ENCODE measurements around the gene STK36. TPM values are rescaled to one million over a fixed set of nuclear protein-coding genes. Genes with fewer than 3 reads are reported as not detected.
A peak's percentile ranks its signal among the peaks of the same experiment; 100 is the strongest.

STK36 gene
- total and polyA plus RNA-seq, 10 of the 15 experiments (the other 5 are each of a cell fraction or from before 2014, with no cell fraction given), result 4.0 to 22.8 (median 16.7) TPM

GRCh38 chr2:218708086-218708485 lies 36.2 kb downstream of the STK36 start:
- Histone ChIP-seq H3K27me3 (replicated peaks in 1 of 2; ENCODE audit: control insufficient read depth in 2 of 2, insufficient read depth in 2 of 2, low read length in 1 of 2) (no peaks in the 10 kb centered on the region), H3K79me2 (ENCODE audit: control insufficient read depth, insufficient read depth, low read length) (peaks cover 20% of the 10 kb centered on the region), H3K9ac (ENCODE audit: control insufficient read depth, insufficient read depth, low read length) (no peak overlapping the region), H3K27ac (ENCODE audit: control insufficient read depth, insufficient read depth) (no peak overlapping the region), H3K4me3 (no peak overlapping the region), H2AFZ (ENCODE audit: control insufficient read depth, low read depth, low read length) (no peak overlapping the region), H3K4me1 (ENCODE audit: control insufficient read depth, insufficient read depth, low read length) (peaks cover 7% of the 10 kb centered on the region), H4K20me1 (ENCODE audit: control insufficient read depth, insufficient read depth) (no peaks in the 10 kb centered on the region), H3K4me2 (ENCODE audit: control insufficient read depth, insufficient read depth) (0 out of 2 replicates have a peak overlapping the region, but pooled peaks have one; percentile 2), H3K36me3 (ENCODE audit: control insufficient read depth in 2 of 2, insufficient read depth in 2 of 2, low read length in 1 of 2) (no peaks in the 10 kb centered on the region), H3K9me3 (replicated peaks; ENCODE audit: control insufficient read depth, insufficient read depth, low read length) (no peaks in the 10 kb centered on the region)
- ChIA-PET CTCF (interaction anchor here (0.7 to 1.5 kb wide), 6 partner anchors 22 to 669 kb away, joined by 3 to 8 read pairs (median 3); partner anchors contain the start of genes BCS1L and ZNF142), SMC1A (ENCODE audit: uncharacterized antibody, unreplicated experiment) (interaction anchor here (0.9 to 1.8 kb wide), 4 partner anchors 21 to 201 kb away, joined by 3 to 5 read pairs (median 4); partner anchors contain the start of genes RNF25 and STK36), RAD21 (ENCODE audit: unreplicated experiment) (interaction anchor here (1.0 kb wide), 1 partner anchor 190 kb away, joined by 6 read pairs; no protein-coding TSS in a partner anchor), POLR2A (interaction anchor here (0.7 kb wide), 1 partner anchor 490 kb away, joined by 4 read pairs; no protein-coding TSS in a partner anchor)
- ATAC-seq (peak; percentile 28), FAIRE-seq (peak; percentile 41), DNase-seq (ENCODE audit: low read depth, low spot score) (peak; percentile 64)
- in situ Hi-C loops (cut with MboI) (no loop called here), intact Hi-C loops (cut with micrococcal nuclease; ENCODE audit: unreplicated experiment) (no loop called here)
- 23% methylated on average over 4 of the region's 4 CpGs for WGBS (ENCODE audit: insufficient coverage, insufficient replicate concordance, low lambda C conversion rate, missing lambda C conversion rate)
- no TSS peak for BruUV-seq (replicated peaks)
- no peak for TF ChIP-seq BCLAF1 (IDR thresholded peaks at IDR 0.05)
- peak; percentile 27; the same call in 1 of the 2 replicates for TF ChIP-seq FOXM1 (IDR thresholded peaks at IDR 0.05; ENCODE audit: low read depth, low read length)
- peak; percentile 34; the same call in 1 of the 2 replicates for TF ChIP-seq MEF2A (IDR thresholded peaks at IDR 0.05; ENCODE audit: insufficient read depth, low read depth, low read length)
- peak; percentile 61 for TF ChIP-seq NFIC (IDR thresholded peaks at IDR 0.05; ENCODE audit: low read depth, low read length)
- 0 out of 2 replicates have a peak, but pooled peaks have one; percentile 18 for TF ChIP-seq CBFB (IDR thresholded peaks at IDR 0.05; ENCODE audit: low read depth)
- TF ChIP-seq BCL11A (IDR thresholded peaks at IDR 0.05; ENCODE audit: low read depth, low read length), result peak; percentile 18; the same call in 1 of the 2 replicates
- no peak for TF ChIP-seq SUZ12 (IDR thresholded peaks at IDR 0.05; ENCODE audit: unreplicated experiment)
- no peak for TF ChIP-seq POU2F2 (IDR thresholded peaks at IDR 0.05; ENCODE audit: borderline replicate concordance, low read depth, low read length)
- TF ChIP-seq MTA3 (IDR thresholded peaks at IDR 0.05; ENCODE audit: borderline replicate concordance, low read length), result peak; percentile 49; the same call in 1 of the 2 replicates
- TF ChIP-seq CBX5 (IDR thresholded peaks at IDR 0.05; ENCODE audit: low read depth), result peak; percentile 80; the same call in 1 of the 2 replicates
- TF ChIP-seq TARDBP (IDR thresholded peaks at IDR 0.05; ENCODE audit: borderline replicate concordance), result no peak
- no peak for TF ChIP-seq SUPT20H (IDR thresholded peaks at IDR 0.05; ENCODE audit: borderline replicate concordance, control insufficient read depth, low read depth, low read length)
- TF ChIP-seq NBN (IDR thresholded peaks at IDR 0.05), result no peak
- TF ChIP-seq ZBTB40 (IDR thresholded peaks at IDR 0.05; ENCODE audit: borderline replicate concordance), result no peak
- no peak for TF ChIP-seq TBL1XR1 (IDR thresholded peaks at IDR 0.05; ENCODE audit: low read depth, low read length)
- TF ChIP-seq ZNF207 (IDR thresholded peaks at IDR 0.05; ENCODE audit: borderline replicate concordance), result no peak
- TF ChIP-seq YBX1 (IDR thresholded peaks at IDR 0.05), result no peak
- TF ChIP-seq KLF5 (IDR thresholded peaks at IDR 0.05; ENCODE audit: partially characterized antibody), result no peak
- 0 out of 2 replicates have a peak, but pooled peaks have one; percentile 32 for TF ChIP-seq TCF3 (IDR thresholded peaks at IDR 0.05; ENCODE audit: borderline replicate concordance, insufficient read depth, low read depth, low read length)
